WTC11 (cell line): Measurements from ENCODE around the gene AGR3. TPM values are rescaled to one million over a fixed set of nuclear protein-coding genes. Genes with fewer than 3 reads are reported as not detected.

Source experiments
- ATAC-seq: fragments of 200-7000 bp; cut with Tn5 transposase; 2 replicates; pipeline ENCODE4 v1.10.0; 2021; ENCODE audit warnings: mild to moderate bottlenecking, moderate library complexity
- CTCF ChIA-PET: fragments of 300-600 bp; sonication (Branson Sonifier 250); formaldehyde crosslinking; loops from one replicate; lab custom pipeline; 2021; ENCODE audit warnings: antibody characterized with exemption; lab: Charles Lee
- POLR2A ChIA-PET: fragments of 350-600 bp; sonication (Branson Sonifier 250); formaldehyde crosslinking; loops from one replicate; lab custom pipeline; 2021; ENCODE audit warnings: antibody characterized with exemption; lab: Charles Lee
- DNase-seq: peaks from one replicate; pipeline ENCODE4 v3.0.0; 2021; ENCODE audit warnings: low spot score
- H3K27ac Mint-ChIP-seq: 2 replicates; pipeline ENCODE4 v1.8.0; 2021; ENCODE audit warnings: mixed read lengths
- H3K27me3 Mint-ChIP-seq: 2 replicates; pipeline ENCODE4 v1.8.0; 2021; ENCODE audit warnings: low read depth, mild to moderate bottlenecking, moderate library complexity, mixed read lengths
- H3K36me3 Mint-ChIP-seq: 2 replicates; pipeline ENCODE4 v1.8.0; 2021; ENCODE audit warnings: mixed read lengths
- H3K4me1 Mint-ChIP-seq: 2 replicates; pipeline ENCODE4 v1.8.0; 2022; ENCODE audit warnings: mixed read lengths
- H3K4me3 Mint-ChIP-seq: 2 replicates; pipeline ENCODE4 v1.8.0; 2021; ENCODE audit warnings: mild to moderate bottlenecking, moderate library complexity, mixed read lengths
- H3K9me3 Mint-ChIP-seq: 2 replicates; pipeline ENCODE4 v1.8.0; 2021; ENCODE audit warnings: mixed read lengths
- ARID4B ChIP-seq: sonication (generic); formaldehyde crosslinking; IDR thresholded peaks from 2 replicates; pipeline ENCODE4 v1.8.0; 2023; ENCODE audit warnings: missing genetic modification reagents, mild to moderate bottlenecking, borderline replicate concordance
- CREB1 ChIP-seq: sonication (generic); formaldehyde crosslinking; IDR thresholded peaks from 2 replicates; pipeline ENCODE4 v1.8.0; 2023; ENCODE audit warnings: mild to moderate bottlenecking, missing genetic modification reagents
- E2F1 ChIP-seq: sonication (generic); formaldehyde crosslinking; IDR thresholded peaks from 2 replicates; pipeline ENCODE4 v1.8.0; 2022; ENCODE audit warnings: mild to moderate bottlenecking, missing genetic modification reagents
- E2F4 ChIP-seq: sonication (generic); formaldehyde crosslinking; IDR thresholded peaks from 2 replicates; pipeline ENCODE4 v1.8.1; 2022; ENCODE audit warnings: low read depth, mild to moderate bottlenecking, moderate library complexity, missing genetic modification reagents, borderline replicate concordance
- FOXJ3 ChIP-seq: sonication (generic); formaldehyde crosslinking; IDR thresholded peaks from 2 replicates; pipeline ENCODE4 v1.9.0; 2021; ENCODE audit warnings: missing genetic modification reagents, mild to moderate bottlenecking, borderline replicate concordance
- FOXP1 ChIP-seq: sonication (generic); formaldehyde crosslinking; IDR thresholded peaks from 2 replicates; pipeline ENCODE4 v1.8.0; 2022; ENCODE audit warnings: missing genetic modification reagents, mild to moderate bottlenecking, moderate library complexity, borderline replicate concordance
- MAX ChIP-seq: sonication (generic); formaldehyde crosslinking; IDR thresholded peaks from 2 replicates; pipeline ENCODE4 v1.8.0; 2022; ENCODE audit warnings: mild to moderate bottlenecking, missing genetic modification reagents
- MXD4 ChIP-seq: fragments of 250-450 bp; sonication (Bioruptor Pico); IDR thresholded peaks from 2 replicates; pipeline ENCODE4 v1.8.0; 2021; ENCODE audit warnings: mild to moderate bottlenecking, moderate library complexity, borderline replicate concordance
- NFYB ChIP-seq: sonication (generic); formaldehyde crosslinking; conservative IDR thresholded peaks from 2 replicates; pipeline ENCODE4 v1.8.0; 2022; ENCODE audit warnings: low read depth, missing genetic modification reagents
- NR2C2 ChIP-seq: sonication (generic); formaldehyde crosslinking; IDR thresholded peaks from 2 replicates; pipeline ENCODE4 v1.8.0; 2022; ENCODE audit warnings: mild to moderate bottlenecking, missing genetic modification reagents
- PRDM15 ChIP-seq: sonication (generic); formaldehyde crosslinking; IDR thresholded peaks from 2 replicates; pipeline ENCODE4 v1.8.0; 2022; ENCODE audit warnings: missing genetic modification reagents
- PRRX2 ChIP-seq: fragments of 250-450 bp; sonication (Bioruptor Pico); IDR thresholded peaks from 2 replicates; pipeline ENCODE4 v1.8.0; 2021; ENCODE audit warnings: mild to moderate bottlenecking
- RORB ChIP-seq: fragments of 250-450 bp; sonication (Bioruptor Pico); IDR thresholded peaks from 2 replicates; pipeline ENCODE4 v1.9.0; 2021; ENCODE audit warnings: mild to moderate bottlenecking
- TEAD4 ChIP-seq: sonication (generic); formaldehyde crosslinking; IDR thresholded peaks from 2 replicates; pipeline ENCODE4 v1.8.0; 2022; ENCODE audit warnings: mild to moderate bottlenecking, missing genetic modification reagents
- TP53 ChIP-seq: sonication (generic); formaldehyde crosslinking; IDR thresholded peaks from 2 replicates; pipeline ENCODE4 v1.8.1; 2023; ENCODE audit warnings: mild to moderate bottlenecking, missing genetic modification reagents
- ZMAT4 ChIP-seq: fragments of 250-450 bp; sonication (Bioruptor Pico); IDR thresholded peaks from 2 replicates; pipeline ENCODE4 v1.9.0; 2021; ENCODE audit warnings: mild to moderate bottlenecking
- ZNF121 ChIP-seq: sonication (generic); formaldehyde crosslinking; IDR thresholded peaks from 2 replicates; pipeline ENCODE4 v1.8.0; 2023; ENCODE audit warnings: missing genetic modification reagents
- ZNF263 ChIP-seq: sonication (generic); formaldehyde crosslinking; IDR thresholded peaks from 2 replicates; pipeline ENCODE4 v1.8.1; 2022; ENCODE audit warnings: low read depth, mild to moderate bottlenecking, moderate library complexity, missing genetic modification reagents
- ZNF423 ChIP-seq: fragments of 250-450 bp; sonication (Bioruptor Pico); IDR thresholded peaks from 2 replicates; pipeline ENCODE4 v2.1.2; 2022; ENCODE audit warnings: mild to moderate bottlenecking, moderate library complexity
- ZNF671 ChIP-seq: fragments of 250-450 bp; sonication (Bioruptor Pico); IDR thresholded peaks from 2 replicates; pipeline ENCODE4 v1.8.0; 2021; ENCODE audit warnings: mild to moderate bottlenecking
- total RNA-seq: library from RNA; stranded (reverse); gene quantifications from 3 replicates; pipeline ENCODE4 v1.2.3, GENCODE V29; 2021

AGR3 gene
- total RNA-seq, 1 experiment from 2014 or later: not detected

GRCh38 chr7:16833373-16833772 is 48.4 kb downstream of the AGR3 start (continued):
- TF ChIP-seq PRDM15: no peak
- TF ChIP-seq FOXJ3: no peak
- TF ChIP-seq ZNF121 (CRISPR knock-in tag): no peak

GRCh38 chr7:16826060-16826459 is 55.7 kb downstream of the AGR3 start:
- H3K4me1 Mint-ChIP-seq: no peaks in the 10 kb centered on the region
- CTCF ChIA-PET: no interaction called here
- H3K27me3 Mint-ChIP-seq: no peaks in the 10 kb centered on the region
- DNase-seq (no peak), ATAC-seq (no peak)
- TF ChIP-seq ARID4B (CRISPR knock-in tag): no peak
- no peak for TF ChIP-seq E2F4 (CRISPR knock-in tag)
- TF ChIP-seq PRRX2: no peak
- TF ChIP-seq FOXP1: no peak
- TF ChIP-seq ZNF423: no peak
- TF ChIP-seq RORB (CRISPR knock-in tag): no peak
- no peak for TF ChIP-seq MXD4 (CRISPR knock-in tag)
- TF ChIP-seq E2F1 (CRISPR knock-in tag): no peak
- TF ChIP-seq TEAD4: no peak
- TF ChIP-seq MAX (CRISPR knock-in tag): no peak
- TF ChIP-seq ZNF263 (CRISPR knock-in tag): no peak
- no peak for TF ChIP-seq NR2C2 (CRISPR knock-in tag)
- TF ChIP-seq ZNF671 (CRISPR knock-in tag): no peak
- no peak for TF ChIP-seq TP53 (CRISPR knock-in tag)
- no peak for TF ChIP-seq NFYB (CRISPR knock-in tag)
- TF ChIP-seq ZMAT4 (CRISPR knock-in tag): no peak
- no peak for TF ChIP-seq CREB1 (CRISPR knock-in tag)
- no peak overlapping the region for H3K4me3 Mint-ChIP-seq
- H3K9me3 Mint-ChIP-seq: peaks cover 13% of the 10 kb centered on the region
- H3K36me3 Mint-ChIP-seq: no peaks in the 10 kb centered on the region
- POLR2A ChIA-PET: no interaction called here
- H3K27ac Mint-ChIP-seq: no peak overlapping the region
